H9 (cell line): ENCODE data around the gene PITX1. TPM values are rescaled to one million over a fixed set of nuclear protein-coding genes. Genes with fewer than 3 reads are reported as not detected.

Source experiments
- DNase-seq: peaks from one replicate; pipeline ENCODE4 v3.0.0-alpha.2; 2017
- H2AFZ ChIP-seq: one replicate; pipeline ENCODE4 v1.6.1; 2013; ENCODE audit warnings: mild to moderate bottlenecking, low read length, control low read depth, moderate library complexity
- H2AK5ac ChIP-seq: 2 replicates; pipeline ENCODE4 v1.6.1; 2013; ENCODE audit warnings: low read length, control low read depth, mixed read lengths; ENCODE audit not compliant: insufficient read length
- H2BK120ac ChIP-seq: one replicate; pipeline ENCODE4 v1.6.1; 2013; ENCODE audit warnings: low read depth, mild to moderate bottlenecking, low read length, control low read depth, inconsistent platforms; ENCODE audit not compliant: poor library complexity, severe bottlenecking
- H2BK12ac ChIP-seq: 2 replicates; pipeline ENCODE4 v1.6.1; 2013; ENCODE audit warnings: low read length, control low read depth, mixed read lengths, low read depth; ENCODE audit not compliant: insufficient read length
- H2BK15ac ChIP-seq: 2 replicates; pipeline ENCODE4 v1.6.1; 2013; ENCODE audit warnings: low read depth, low read length, control low read depth
- H2BK20ac ChIP-seq: one replicate; pipeline ENCODE4 v1.6.1; 2013; ENCODE audit warnings: low read depth, mild to moderate bottlenecking, low read length, control low read depth, inconsistent platforms; ENCODE audit not compliant: poor library complexity, severe bottlenecking
- H2BK5ac ChIP-seq: 2 replicates; pipeline ENCODE4 v1.6.1; 2013; ENCODE audit warnings: low read length, control low read depth, mixed read lengths; ENCODE audit not compliant: insufficient read length
- H3K14ac ChIP-seq: 2 replicates; pipeline ENCODE4 v1.6.1; 2013; ENCODE audit warnings: low read length, control low read depth; ENCODE audit not compliant: insufficient read depth
- H3K18ac ChIP-seq: 2 replicates; pipeline ENCODE4 v1.6.1; 2013; ENCODE audit warnings: low read depth, mild to moderate bottlenecking, mixed read lengths, low read length, control low read depth; ENCODE audit not compliant: insufficient read length
- H3K23ac ChIP-seq: 2 replicates; pipeline ENCODE4 v1.6.1; 2013; ENCODE audit warnings: low read length, control low read depth, mixed read lengths, low read depth; ENCODE audit not compliant: insufficient read length
- H3K23me2 ChIP-seq: 2 replicates; pipeline ENCODE4 v1.6.1; 2013; ENCODE audit warnings: low read depth, mild to moderate bottlenecking, mixed read lengths, low read length, control low read depth; ENCODE audit not compliant: insufficient read length, poor library complexity, severe bottlenecking
- H3K27ac ChIP-seq: 2 replicates; pipeline ENCODE4 v1.5.1; 2013; ENCODE audit warnings: low read length, control low read depth, mixed read lengths, low read depth; ENCODE audit not compliant: insufficient read length
- H3K27me3 ChIP-seq: 2 replicates; pipeline ENCODE4 v1.6.1; 2013; ENCODE audit warnings: low read length, control low read depth, inconsistent platforms; ENCODE audit not compliant: insufficient read depth
- H3K4ac ChIP-seq: 2 replicates; pipeline ENCODE4 v1.6.1; 2013; ENCODE audit warnings: low read depth, mild to moderate bottlenecking, control low read depth, inconsistent platforms, low read length, moderate library complexity
- H3K4me1 ChIP-seq: 2 replicates; pipeline ENCODE4 v1.6.1; 2013; ENCODE audit warnings: low read length, control low read depth, inconsistent platforms; ENCODE audit not compliant: insufficient read depth
- H3K4me2 ChIP-seq: 2 replicates; pipeline ENCODE4 v1.6.1; 2013; ENCODE audit warnings: low read length, control low read depth, mixed read lengths; ENCODE audit not compliant: insufficient read length, insufficient read depth
- H3K56ac ChIP-seq: 2 replicates; pipeline ENCODE4 v1.6.1; 2013; ENCODE audit warnings: low read depth, mild to moderate bottlenecking, mixed read lengths, low read length, control low read depth; ENCODE audit not compliant: insufficient read length
- H3K79me1 ChIP-seq: 2 replicates; pipeline ENCODE4 v1.6.1; 2013; ENCODE audit warnings: low read depth, mild to moderate bottlenecking, moderate library complexity, low read length, control low read depth, inconsistent platforms; ENCODE audit not compliant: insufficient read depth, poor library complexity, severe bottlenecking
- H3K79me2 ChIP-seq: 2 replicates; pipeline ENCODE4 v1.6.1; 2013; ENCODE audit warnings: low read length, control low read depth, inconsistent platforms; ENCODE audit not compliant: insufficient read depth
- H3K9ac ChIP-seq: 2 replicates; pipeline ENCODE4 v1.6.1; 2013; ENCODE audit warnings: low read length, control low read depth, mixed read lengths; ENCODE audit not compliant: insufficient read length; ENCODE audit errors: extremely low read depth
- H3K9me3 ChIP-seq: one replicate; pipeline ENCODE4 v1.6.1; 2013; ENCODE audit warnings: low read depth, low read length, inconsistent platforms; ENCODE audit not compliant: control insufficient read depth
- H3T11ph ChIP-seq: one replicate; pipeline ENCODE4 v1.6.1; 2013; ENCODE audit warnings: mild to moderate bottlenecking, low read length, control low read depth, inconsistent platforms
- H4K20me1 ChIP-seq: one replicate; pipeline ENCODE4 v1.6.1; 2013; ENCODE audit not compliant: control insufficient read depth, insufficient read length, insufficient read depth
- H4K5ac ChIP-seq: 2 replicates; pipeline ENCODE4 v1.6.1; 2013; ENCODE audit warnings: low read depth, mild to moderate bottlenecking, mixed read lengths, low read length, control low read depth; ENCODE audit not compliant: insufficient read length
- H4K8ac ChIP-seq: replicated peaks from 2 replicates; pipeline ENCODE4 v1.6.1; 2013; ENCODE audit warnings: low read length, control low read depth, mixed read lengths, low read depth; ENCODE audit not compliant: insufficient read length
- H4K91ac ChIP-seq: 2 replicates; pipeline ENCODE4 v1.6.1; 2013; ENCODE audit warnings: low read depth, mild to moderate bottlenecking, moderate library complexity, mixed read lengths, low read length, control low read depth; ENCODE audit not compliant: insufficient read length
- H3K27ac Mint-ChIP-seq, 3 experiments: 2 replicates in 2 of 3; 3 replicates in 1 of 3; pipeline ENCODE4 v1.8.0; 2020 to 2021; ENCODE audit warnings: mixed read lengths in 3 of 3, mild to moderate bottlenecking in 1 of 3, moderate library complexity in 1 of 3
- H3K27me3 Mint-ChIP-seq: 2 replicates; pipeline ENCODE4 v1.8.0; 2021; ENCODE audit warnings: low read depth, mild to moderate bottlenecking, moderate library complexity, mixed read lengths
- H3K36me3 Mint-ChIP-seq, 3 experiments: 2 replicates in 2 of 3; 3 replicates in 1 of 3; pipeline ENCODE4 v1.8.0; 2020 to 2021; ENCODE audit warnings: low read depth in 3 of 3, mixed read lengths in 3 of 3; ENCODE audit not compliant: insufficient read depth in 1 of 3
- H3K4me1 Mint-ChIP-seq, 2 experiments: 2 replicates each; pipeline ENCODE4 v1.8.0; 2020; ENCODE audit warnings: mixed read lengths in 2 of 2
- H3K4me3 Mint-ChIP-seq, 2 experiments: 2 replicates in 1 of 2; 3 replicates in 1 of 2; pipeline ENCODE4 v1.8.0; 2020 to 2021; ENCODE audit warnings: mild to moderate bottlenecking in 2 of 2, mixed read lengths in 2 of 2, moderate library complexity in 1 of 2
- H3K9me3 Mint-ChIP-seq, 2 experiments: 2 replicates in 1 of 2; 3 replicates in 1 of 2; pipeline ENCODE4 v1.8.0; 2020; ENCODE audit warnings: mild to moderate bottlenecking in 2 of 2, mixed read lengths in 2 of 2, moderate library complexity in 1 of 2
- CTCF ChIP-seq: fragments of 200-600 bp; sonication (generic); conservative IDR thresholded peaks from 3 replicates; pipeline ENCODE4 v1.8.0; 2021; ENCODE audit warnings: antibody characterized with exemption, mild to moderate bottlenecking
- WGBS: extraction: QIAGEN DNeasy Blood & Tissue Kit; methylation state at CpG from one replicate; pipeline ENCODE4 v1.1.7; 2013; ENCODE audit warnings: missing lambda C conversion rate, low lambda C conversion rate, mixed read lengths; ENCODE audit not compliant: insufficient read length; ENCODE audit errors: extremely low coverage; 5-methylcytosine and 5-hydroxymethylcytosine counted together
- total RNA-seq: library from RNA; stranded (reverse); gene quantifications from 2 replicates; pipeline ENCODE4 v1.2.1, GENCODE V29; 2021

PITX1 gene
- total RNA-seq, 1 experiment from 2014 or later, result not detected

- Histone ChIP-seq H2BK120ac (no peak overlapping the region), H3K4ac (no peak overlapping the region), H2BK15ac (no peak overlapping the region), H4K8ac (no peak overlapping the region), H2BK20ac (no peak overlapping the region), H3K9me3 (no peaks in the 10 kb centered on the region), H4K91ac (no peak overlapping the region), H3K27ac (no peak overlapping the region), H4K20me1 (no peaks in the 10 kb centered on the region), H3K23me2 (no peaks in the 10 kb centered on the region), H2AFZ (no peak overlapping the region), H3K14ac (no peak overlapping the region), H3K27me3 (no peaks in the 10 kb centered on the region), H2BK12ac (no peak overlapping the region), H3T11ph (no peak overlapping the region), H4K5ac (no peak overlapping the region), H3K79me1 (no peaks in the 10 kb centered on the region), H3K4me1 (no peaks in the 10 kb centered on the region), H3K4me2 (no peak overlapping the region), H3K18ac (no peak overlapping the region), H2AK5ac (no peak overlapping the region), H3K79me2 (no peaks in the 10 kb centered on the region), H3K56ac (no peak overlapping the region), H3K9ac (no peak overlapping the region), H2BK5ac (no peak overlapping the region), H3K23ac (no peak overlapping the region)
- H3K4me1 Mint-ChIP-seq, result no peaks in the 10 kb centered on the region
- no peaks in the 10 kb centered on the region for H3K36me3 Mint-ChIP-seq
- H3K9me3 Mint-ChIP-seq, result peaks cover 11 to 14% of the 10 kb centered on the region in 2 experiments
- H3K27me3 Mint-ChIP-seq, result peaks cover 88% of the 10 kb centered on the region
- no peak overlapping the region for H3K4me3 Mint-ChIP-seq
- TF ChIP-seq CTCF, result no peak
- no peak for DNase-seq
- no peak overlapping the region for H3K27ac Mint-ChIP-seq
- no CpG with 5 or more reads among the region's 2 CpGs for WGBS
Observed at GRCh38 chr5:135079760-135080159, 45.7 kb upstream of the PITX1 start.
